A549 (cell line): ENCODE data around the gene ZNF786. TPM values are rescaled to one million over a fixed set of nuclear protein-coding genes. Genes with fewer than 3 reads are reported as not detected.

Experiments used
- ATAC-seq, 2 experiments: fragments of 200-7000 bp in 1 of 2; fragments of >200 bp in 1 of 2; cut with Nextera tagmentation in 1 of 2; cut with Tn5 transposase in 1 of 2; 3 replicates each; pipeline versions ENCODE4 v1.8.0 to v1.9.1; 2018 to 2020; ENCODE audit warnings: mild to moderate bottlenecking in 1 of 2, moderate library complexity in 1 of 2
- CTCF ChIA-PET: fragments of 300-600 bp; sonication (Branson Sonifier 250); formaldehyde crosslinking; extraction: SDS; loops from one replicate; lab custom pipeline; 2021; ENCODE audit warnings: antibody characterized with exemption, inconsistent platforms; lab: Yijun Ruan, JAX
- POLR2A ChIA-PET: fragments of 350-600 bp; formaldehyde crosslinking; extraction: SDS; loops from one replicate; lab custom pipeline; 2021; ENCODE audit warnings: antibody characterized with exemption, inconsistent platforms; lab: Yijun Ruan, JAX
- DNase-seq, 2 experiments: peaks; one replicate each; pipeline versions ENCODE4 v3.0.0 to v3.0.0-alpha.2; 2011 to 2016; ENCODE audit warnings: low read depth in 1 of 2, low spot score in 1 of 2
- FAIRE-seq: peaks from 2 replicates; lab custom pipeline; 2011; peaks lifted over from hg19 to GRCh38; lab: Jason Lieb, UNC
- H3K27ac ChIP-seq, 2 experiments: fragments of >200 bp; sonication (Bioruptor Twin); formaldehyde crosslinking; 3 replicates each; pipeline ENCODE4 v1.5.1; 2016 to 2017
- H3K4me1 ChIP-seq: fragments of >200 bp; sonication (Bioruptor Twin); formaldehyde crosslinking; 3 replicates; pipeline ENCODE4 v1.6.1; 2016
- H3K4me2 ChIP-seq: fragments of >200 bp; sonication (Bioruptor Twin); formaldehyde crosslinking; 3 replicates; pipeline ENCODE4 v1.6.1; 2016
- H3K4me3 ChIP-seq: fragments of >200 bp; sonication (Bioruptor Twin); formaldehyde crosslinking; 3 replicates; pipeline ENCODE4 v1.5.1; 2016
- H3K9me3 ChIP-seq: fragments of >200 bp; sonication (Bioruptor Twin); formaldehyde crosslinking; 3 replicates; pipeline ENCODE4 v1.6.1; 2016
- CBX2 ChIP-seq: fragments of 200-600 bp; sonication (generic); IDR thresholded peaks from 2 replicates; pipeline ENCODE4 v1.6.1; 2016; ENCODE audit warnings: low read depth, mild to moderate bottlenecking, borderline replicate concordance
- CEBPB ChIP-seq, 2 experiments: fragments of >200 bp in 1 of 2; sonication (Bioruptor Twin) in 1 of 2; formaldehyde crosslinking in 1 of 2; IDR thresholded peaks; 2 replicates each; pipeline ENCODE4 v1.6.1; 2012 to 2016
- EHF ChIP-seq: fragments of 250-450 bp; sonication (Bioruptor Pico); IDR thresholded peaks from 2 replicates; pipeline ENCODE4 v1.5.0; 2020; ENCODE audit warnings: mild to moderate bottlenecking
- EP300 ChIP-seq, 2 experiments: fragments of >200 bp; sonication (Bioruptor Twin); formaldehyde crosslinking; IDR thresholded peaks; 2 replicates in 1 of 2; 3 replicates in 1 of 2; pipeline ENCODE4 v1.6.1; 2016 to 2017
- FOXS1 ChIP-seq: fragments of 250-450 bp; sonication (Bioruptor Pico); IDR thresholded peaks from 2 replicates; pipeline ENCODE4 v1.5.0; 2020; ENCODE audit warnings: mild to moderate bottlenecking, moderate library complexity
- GATA3 ChIP-seq: IDR thresholded peaks from 2 replicates; pipeline ENCODE4 v1.6.1; 2012; ENCODE audit warnings: borderline replicate concordance
- HEYL ChIP-seq: fragments of 250-450 bp; sonication (Bioruptor Pico); IDR thresholded peaks from 2 replicates; pipeline ENCODE4 v1.8.0; 2021; ENCODE audit warnings: mild to moderate bottlenecking, moderate library complexity
- JUN ChIP-seq, 2 experiments: fragments of >200 bp; sonication (Bioruptor Twin); formaldehyde crosslinking; IDR thresholded peaks; 2 replicates in 1 of 2; 3 replicates in 1 of 2; pipeline ENCODE4 v1.6.1; 2016 to 2017
- JUNB ChIP-seq: fragments of >200 bp; sonication (Bioruptor Twin); formaldehyde crosslinking; IDR thresholded peaks from 2 replicates; pipeline ENCODE4 v1.6.1; 2016
- MAZ ChIP-seq: fragments of 150-350 bp; IDR thresholded peaks from 2 replicates; pipeline ENCODE4 v1.6.1; 2014; ENCODE audit warnings: antibody characterized with exemption, low read depth, low read length, borderline replicate concordance
- MYC ChIP-seq: IDR thresholded peaks from 2 replicates; pipeline ENCODE4 v1.6.1; 2012; ENCODE audit warnings: mild to moderate bottlenecking, inconsistent platforms, low read length, improper control_type of control experiment, borderline replicate concordance
- NFE2L2 ChIP-seq: fragments of 150-350 bp; conservative IDR thresholded peaks from 2 replicates; pipeline ENCODE4 v1.6.1; 2014; ENCODE audit warnings: low read length
- NPAS2 ChIP-seq: fragments of 250-450 bp; sonication (Bioruptor Pico); IDR thresholded peaks from 2 replicates; pipeline ENCODE4 v1.8.0; 2022; ENCODE audit warnings: mild to moderate bottlenecking, moderate library complexity, borderline replicate concordance
- PHF8 ChIP-seq: fragments of 200-600 bp; sonication (generic); IDR thresholded peaks from 2 replicates; pipeline ENCODE4 v1.6.1; 2016; ENCODE audit warnings: low read depth, mild to moderate bottlenecking, antibody characterized with exemption, moderate library complexity, borderline replicate concordance
- RAD21 ChIP-seq, 2 experiments: fragments of >200 bp in 1 of 2; sonication (Bioruptor Twin) in 1 of 2; formaldehyde crosslinking in 1 of 2; IDR thresholded peaks in 1 of 2; conservative IDR thresholded peaks in 1 of 2; 2 replicates in 1 of 2; 3 replicates in 1 of 2; pipeline ENCODE4 v1.6.1; 2012 to 2018; ENCODE audit warnings: inconsistent platforms in 1 of 2
- RARB ChIP-seq: fragments of 250-450 bp; sonication (Bioruptor Pico); IDR thresholded peaks from 2 replicates; pipeline ENCODE4 v1.8.0; 2021; ENCODE audit warnings: mild to moderate bottlenecking, moderate library complexity
- RFX5 ChIP-seq: fragments of 450-650 bp; IDR thresholded peaks from 2 replicates; pipeline ENCODE4 v1.7.1; 2014; ENCODE audit warnings: antibody characterized with exemption, mild to moderate bottlenecking, moderate library complexity
- SMC3 ChIP-seq: fragments of >200 bp; sonication (Bioruptor Twin); formaldehyde crosslinking; IDR thresholded peaks from 3 replicates; pipeline ENCODE4 v1.6.1; 2018; ENCODE audit warnings: inconsistent platforms
- SREBF2 ChIP-seq: fragments of 450-650 bp; IDR thresholded peaks from 2 replicates; pipeline ENCODE4 v1.6.1; 2014; ENCODE audit warnings: mild to moderate bottlenecking, moderate library complexity
- TFCP2L1 ChIP-seq: fragments of 250-450 bp; sonication (Bioruptor Pico); IDR thresholded peaks from 2 replicates; pipeline ENCODE4 v1.5.0; 2021; ENCODE audit warnings: mild to moderate bottlenecking
- ZC3H11A ChIP-seq: fragments of 450-650 bp; IDR thresholded peaks from 2 replicates; pipeline ENCODE4 v1.6.1; 2014; ENCODE audit warnings: antibody characterized with exemption, mild to moderate bottlenecking
- ZFP36 ChIP-seq: fragments of 450-650 bp; IDR thresholded peaks from 2 replicates; pipeline ENCODE4 v1.6.1; 2014; ENCODE audit warnings: borderline replicate concordance; ENCODE audit not compliant: partially characterized antibody
- ZNF302 ChIP-seq: fragments of 250-450 bp; sonication (Bioruptor Pico); IDR thresholded peaks from 2 replicates; pipeline ENCODE4 v1.9.0; 2021; ENCODE audit warnings: inconsistent platforms, mild to moderate bottlenecking, moderate library complexity
- ZSCAN20 ChIP-seq: fragments of 250-450 bp; sonication (Bioruptor Pico); IDR thresholded peaks from 2 replicates; pipeline ENCODE4 v1.8.0; 2022; ENCODE audit warnings: mild to moderate bottlenecking, moderate library complexity
- WGBS: methylation state at CpG from one replicate; pipeline ENCODE4 v1.1.6; 2017; ENCODE audit errors: missing lambda C conversion rate; 5-methylcytosine and 5-hydroxymethylcytosine counted together
- polyA plus RNA-seq, 4 experiments: library from polyadenylated mRNA; depleted of rRNA in 3 of 4; stranded (reverse); fragments of >200 nt; fragmentation: RNase III in 1 of 4; extraction: RNeasy Plus Mini Kit Qiagen cat#74134 plus additional on column Dnase treatment in 1 of 4; gene quantifications; 2 replicates in 3 of 4; 3 replicates in 1 of 4; pipeline ENCODE4 v1.2.3, GENCODE V29; 2011 to 2017
- TF ChIP-seq, protein P1 (sequence below): fragments of 250-450 bp; sonication (Bioruptor Pico); IDR thresholded peaks from 2 replicates; pipeline ENCODE4 v1.5.0; 2020; ENCODE audit warnings: low read depth, mild to moderate bottlenecking, moderate library complexity
- TF ChIP-seq, protein P2 (sequence below): fragments of 450-650 bp; IDR thresholded peaks from 2 replicates; pipeline ENCODE4 v1.6.1; 2014; ENCODE audit warnings: antibody characterized with exemption
- TF ChIP-seq, protein P3 (sequence below): IDR thresholded peaks from 2 replicates; pipeline ENCODE4 v1.6.1; 2012
- TF ChIP-seq, protein P4 (sequence below): fragments of 250-450 bp; sonication (Bioruptor Pico); IDR thresholded peaks from 2 replicates; pipeline ENCODE4 v1.5.0; 2021; ENCODE audit warnings: mild to moderate bottlenecking, moderate library complexity, borderline replicate concordance
- TF ChIP-seq, protein P5 (sequence below): IDR thresholded peaks from 2 replicates; pipeline ENCODE4 v1.6.1; 2012; ENCODE audit warnings: low read depth, borderline replicate concordance

ZNF786 gene
- polyA plus RNA-seq, 2 of the 4 experiments (the other 2 are of a cell fraction): 4.6 to 4.9 TPM

- H3K27ac ChIP-seq: no peak overlapping the region
- WGBS: 98% methylated on average over 2 of the region's 2 CpGs
- no peak for FAIRE-seq
Measured at GRCh38 chr7:149075286-149075685, 15.2 kb downstream of the ZNF786 start.

GRCh38 chr7:149074116-149074885, 16.2 kb downstream of the ZNF786 start:
- Histone ChIP-seq H3K4me3 (no peak overlapping the region), H3K4me2 (no peak overlapping the region)
- WGBS: 90% methylated on average over 3 of the region's 3 CpGs
- no peak for FAIRE-seq
- TF ChIP-seq, protein P1, sequence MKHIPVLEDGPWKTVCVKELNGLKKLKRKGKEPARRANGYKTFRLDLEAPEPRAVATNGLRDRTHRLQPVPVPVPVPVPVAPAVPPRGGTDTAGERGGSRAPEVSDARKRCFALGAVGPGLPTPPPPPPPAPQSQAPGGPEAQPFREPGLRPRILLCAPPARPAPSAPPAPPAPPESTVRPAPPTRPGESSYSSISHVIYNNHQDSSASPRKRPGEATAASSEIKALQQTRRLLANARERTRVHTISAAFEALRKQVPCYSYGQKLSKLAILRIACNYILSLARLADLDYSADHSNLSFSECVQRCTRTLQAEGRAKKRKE (CRISPR knock-in tag): no peak
- TF ChIP-seq JUNB: no peak
- TF ChIP-seq ZC3H11A: no peak
- TF ChIP-seq, protein P2, sequence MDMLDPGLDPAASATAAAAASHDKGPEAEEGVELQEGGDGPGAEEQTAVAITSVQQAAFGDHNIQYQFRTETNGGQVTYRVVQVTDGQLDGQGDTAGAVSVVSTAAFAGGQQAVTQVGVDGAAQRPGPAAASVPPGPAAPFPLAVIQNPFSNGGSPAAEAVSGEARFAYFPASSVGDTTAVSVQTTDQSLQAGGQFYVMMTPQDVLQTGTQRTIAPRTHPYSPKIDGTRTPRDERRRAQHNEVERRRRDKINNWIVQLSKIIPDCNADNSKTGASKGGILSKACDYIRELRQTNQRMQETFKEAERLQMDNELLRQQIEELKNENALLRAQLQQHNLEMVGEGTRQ: no peak
- TF ChIP-seq CBX2: no peak
- no peak for TF ChIP-seq ZSCAN20 (CRISPR knock-in tag)
- TF ChIP-seq NFE2L2: no peak
- no peak for TF ChIP-seq JUN (IDR thresholded peaks at IDR 0.05)
- no peak for TF ChIP-seq ZFP36
- no peak for TF ChIP-seq EHF
- no peak for TF ChIP-seq EP300 (IDR thresholded peaks at IDR 0.05)
- no peak for TF ChIP-seq HEYL (CRISPR knock-in tag)
- TF ChIP-seq, protein P3, sequence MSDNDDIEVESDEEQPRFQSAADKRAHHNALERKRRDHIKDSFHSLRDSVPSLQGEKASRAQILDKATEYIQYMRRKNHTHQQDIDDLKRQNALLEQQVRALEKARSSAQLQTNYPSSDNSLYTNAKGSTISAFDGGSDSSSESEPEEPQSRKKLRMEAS: no peak
- TF ChIP-seq, all 56 proteins: peak for 0
- POLR2A ChIA-PET: no interaction called here
- H3K4me1 ChIP-seq: no peaks in the 10 kb centered on the region
- no peak for ATAC-seq
- CTCF ChIA-PET: interaction anchor here (3.2 kb wide), 1 partner anchor 9 kb away, joined by 15 read pairs; no protein-coding TSS in a partner anchor
- H3K27ac ChIP-seq: no peak overlapping the region
- H3K9me3 ChIP-seq: no peaks in the 10 kb centered on the region
- no peak for DNase-seq

More at GRCh38 chr7:149075286-149075685, 15.2 kb downstream of the ZNF786 start:
- CTCF ChIA-PET: interaction anchor here (3.2 kb wide), 1 partner anchor 10 kb away, joined by 15 read pairs; no protein-coding TSS in a partner anchor
- no peaks in the 10 kb centered on the region for H3K4me1 ChIP-seq
- POLR2A ChIA-PET: interaction anchor here (0.7 kb wide), 1 partner anchor 9 kb away, joined by 3 read pairs; no protein-coding TSS in a partner anchor
- H3K4me3 ChIP-seq: no peak overlapping the region
- H3K9me3 ChIP-seq: no peaks in the 10 kb centered on the region
- TF ChIP-seq NPAS2 (CRISPR knock-in tag) (no peak), SMC3 (no peak)
- TF ChIP-seq, all 56 proteins: peak for 0
- H3K4me2 ChIP-seq: no peak overlapping the region
- ATAC-seq: no peak
- no peak for DNase-seq

GRCh38 chr7:149072438-149072775, 18.1 kb downstream of the ZNF786 start:
- Histone ChIP-seq H3K4me2 (no peak overlapping the region), H3K27ac (no peak overlapping the region), H3K9me3 (no peaks in the 10 kb centered on the region), H3K4me1 (no peaks in the 10 kb centered on the region), H3K4me3 (no peak overlapping the region)
- no peak for FAIRE-seq
- 90% methylated on average over 4 of the region's 4 CpGs for WGBS
- POLR2A ChIA-PET: no interaction called here
- TF ChIP-seq, protein P4, sequence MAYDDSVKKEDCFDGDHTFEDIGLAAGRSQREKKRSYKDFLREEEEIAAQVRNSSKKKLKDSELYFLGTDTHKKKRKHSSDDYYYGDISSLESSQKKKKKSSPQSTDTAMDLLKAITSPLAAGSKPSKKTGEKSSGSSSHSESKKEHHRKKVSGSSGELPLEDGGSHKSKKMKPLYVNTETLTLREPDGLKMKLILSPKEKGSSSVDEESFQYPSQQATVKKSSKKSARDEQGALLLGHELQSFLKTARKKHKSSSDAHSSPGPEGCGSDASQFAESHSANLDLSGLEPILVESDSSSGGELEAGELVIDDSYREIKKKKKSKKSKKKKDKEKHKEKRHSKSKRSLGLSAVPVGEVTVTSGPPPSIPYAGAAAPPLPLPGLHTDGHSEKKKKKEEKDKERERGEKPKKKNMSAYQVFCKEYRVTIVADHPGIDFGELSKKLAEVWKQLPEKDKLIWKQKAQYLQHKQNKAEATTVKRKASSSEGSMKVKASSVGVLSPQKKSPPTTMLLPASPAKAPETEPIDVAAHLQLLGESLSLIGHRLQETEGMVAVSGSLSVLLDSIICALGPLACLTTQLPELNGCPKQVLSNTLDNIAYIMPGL (CRISPR knock-in tag): no peak
- TF ChIP-seq ZNF302 (no peak), FOXS1 (CRISPR knock-in tag) (no peak), MAZ (no peak), RARB (no peak), TFCP2L1 (CRISPR knock-in tag) (no peak), ZSCAN20 (CRISPR knock-in tag) (no peak), MYC (no peak), RAD21 (conservative IDR thresholded peaks at IDR 0.05 in 1 of 2, IDR thresholded peaks at IDR 0.05 in 1 of 2) (no peak), RFX5 (no peak), SREBF2 (no peak), PHF8 (no peak), GATA3 (no peak), CEBPB (IDR thresholded peaks at IDR 0.05) (no peak)
- TF ChIP-seq, protein P5, sequence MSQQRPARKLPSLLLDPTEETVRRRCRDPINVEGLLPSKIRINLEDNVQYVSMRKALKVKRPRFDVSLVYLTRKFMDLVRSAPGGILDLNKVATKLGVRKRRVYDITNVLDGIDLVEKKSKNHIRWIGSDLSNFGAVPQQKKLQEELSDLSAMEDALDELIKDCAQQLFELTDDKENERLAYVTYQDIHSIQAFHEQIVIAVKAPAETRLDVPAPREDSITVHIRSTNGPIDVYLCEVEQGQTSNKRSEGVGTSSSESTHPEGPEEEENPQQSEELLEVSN: no peak
- no peak for DNase-seq
- CTCF ChIA-PET: interaction anchor here (0.7 to 2.5 kb wide), 6 partner anchors 11 to 85 kb away, joined by 3 to 10 read pairs (median 4); partner anchors contain the start of gene ZNF398
- ATAC-seq: no peak
